ENCODE measurements around the gene UBE3D.

Gene UBE3D

GRCh38 chr6:83068616-83069015, 3.0 kb upstream of the UBE3D start:
- TF ChIP-seq GLIS3 (CRISPR knock-in tag; IDR thresholded peaks at IDR 0.05) = no peak
- TF ChIP-seq CSDC2 (CRISPR knock-in tag; IDR thresholded peaks at IDR 0.05) = no peak
- no peak for TF ChIP-seq PATZ1 (CRISPR knock-in tag; IDR thresholded peaks at IDR 0.05; ENCODE audit: borderline replicate concordance)
- TF ChIP-seq TCF4 (CRISPR knock-in tag; IDR thresholded peaks at IDR 0.05; ENCODE audit: borderline replicate concordance) = no peak
- TF ChIP-seq PPARA (CRISPR knock-in tag; IDR thresholded peaks at IDR 0.05; ENCODE audit: borderline replicate concordance) = no peak
- TF ChIP-seq ZFP30 (CRISPR knock-in tag; IDR thresholded peaks at IDR 0.05) = no peak
- ATAC-seq = no peak

GRCh38 chr6:83067448-83068439, 2.1 kb upstream of the UBE3D start, which contains the start of gene DOP1A:
Gene DOP1A (plus strand): TSS chr6:83067671. CDS start chr6:83096978, 29,307 bp downstream.
- peak; percentile 95 for ATAC-seq
- TF ChIP-seq OSR1 (CRISPR knock-in tag; IDR thresholded peaks at IDR 0.05) (no peak), ZFP3 (CRISPR knock-in tag; IDR thresholded peaks at IDR 0.05) (0 out of 2 replicates have a peak, but pooled peaks have one; percentile 26)

- no peak for ATAC-seq
- TF ChIP-seq CREB5 (CRISPR knock-in tag; IDR thresholded peaks at IDR 0.05; ENCODE audit: low read depth) = no peak
- TF ChIP-seq PPARA (CRISPR knock-in tag; IDR thresholded peaks at IDR 0.05; ENCODE audit: borderline replicate concordance) = no peak
- no peak for TF ChIP-seq PATZ1 (CRISPR knock-in tag; IDR thresholded peaks at IDR 0.05; ENCODE audit: borderline replicate concordance)
- TF ChIP-seq ZFP3 (CRISPR knock-in tag; IDR thresholded peaks at IDR 0.05) = no peak
- TF ChIP-seq SNAI2 (CRISPR knock-in tag; IDR thresholded peaks at IDR 0.05) = no peak
Measured at GRCh38 chr6:83062225-83062624, 3.4 kb downstream of the UBE3D start.

- no peak for TF ChIP-seq CSDC2 (CRISPR knock-in tag; IDR thresholded peaks at IDR 0.05)
- TF ChIP-seq RARB (CRISPR knock-in tag; IDR thresholded peaks at IDR 0.05) = no peak
- no peak for TF ChIP-seq POU6F1 (CRISPR knock-in tag; IDR thresholded peaks at IDR 0.05; ENCODE audit: borderline replicate concordance, low read depth)
- TF ChIP-seq ZNF8 (CRISPR knock-in tag; IDR thresholded peaks at IDR 0.05) = no peak
- no peak for TF ChIP-seq PPARA (CRISPR knock-in tag; IDR thresholded peaks at IDR 0.05; ENCODE audit: borderline replicate concordance)
- TF ChIP-seq ARNTL (CRISPR knock-in tag; IDR thresholded peaks at IDR 0.05; ENCODE audit: borderline replicate concordance, low read depth) = no peak
- TF ChIP-seq ZFP3 (CRISPR knock-in tag; IDR thresholded peaks at IDR 0.05) = no peak
- TF ChIP-seq TCF4 (CRISPR knock-in tag; IDR thresholded peaks at IDR 0.05; ENCODE audit: borderline replicate concordance) = no peak
- TF ChIP-seq ZFP30 (CRISPR knock-in tag; IDR thresholded peaks at IDR 0.05) = no peak
- no peak for TF ChIP-seq CREB5 (CRISPR knock-in tag; IDR thresholded peaks at IDR 0.05; ENCODE audit: low read depth)
- no peak for TF ChIP-seq SNAI2 (CRISPR knock-in tag; IDR thresholded peaks at IDR 0.05)
- TF ChIP-seq TOX (CRISPR knock-in tag; IDR thresholded peaks at IDR 0.05; ENCODE audit: borderline replicate concordance) = no peak
- TF ChIP-seq GLIS3 (CRISPR knock-in tag; IDR thresholded peaks at IDR 0.05) = no peak
- TF ChIP-seq BACH2 (CRISPR knock-in tag; IDR thresholded peaks at IDR 0.05; ENCODE audit: borderline replicate concordance) = no peak
- no peak for TF ChIP-seq ZNF70 (CRISPR knock-in tag; IDR thresholded peaks at IDR 0.05)
- no peak for ATAC-seq
Measured at GRCh38 chr6:83061190-83061589, 4.5 kb downstream of the UBE3D start.

Measured in SK-N-SH treated with all-trans-retinoic acid at 6 μM for 48 hours (cell line).